Lung microvascular endothelial cell (primary cell): Measurements from ENCODE around the gene PLEKHH2. TPM values are rescaled to one million over a fixed set of nuclear protein-coding genes. Genes with fewer than 3 reads are reported as not detected.
A peak's percentile ranks its signal among the peaks of the same experiment; 100 is the strongest.

ENCODE experiments used
- DNase-seq, 2 donors: peaks; one replicate each; pipeline versions ENCODE4 v3.0.0 to v3.0.0-alpha.2; 2010; ENCODE audit warnings: low read depth in 2 of 2
- total RNA-seq: library from RNA; depleted of rRNA; stranded (reverse); fragments of >200 nt; gene quantifications from 2 replicates; pipeline ENCODE4 v1.2.1, GENCODE V29; 2014

PLEKHH2 gene
- total RNA-seq, 1 donor from 2014 or later, result not detected

DNA sequence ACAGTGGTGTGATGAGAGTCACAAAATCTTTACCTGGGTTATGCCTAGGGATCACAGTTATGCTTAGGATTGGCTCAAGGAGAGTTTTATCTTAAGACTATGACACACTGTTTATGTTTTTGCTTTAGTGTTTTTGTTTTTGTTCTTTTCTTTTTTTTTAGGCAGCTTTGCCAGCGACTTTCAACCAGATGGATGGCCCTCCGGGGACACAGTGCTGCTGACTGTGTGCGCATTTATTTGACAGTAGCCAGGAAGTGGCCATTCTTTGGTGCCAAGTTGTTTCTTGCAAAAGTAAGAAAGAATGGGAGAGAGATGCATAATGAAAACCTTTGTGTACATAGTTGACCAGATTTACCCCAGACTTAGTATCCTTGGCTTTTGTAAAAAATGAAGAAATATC lies 121.7 kb downstream of the PLEKHH2 start:
- DNase-seq, result peak in 1 of 2 donors; percentile 23

DNA sequence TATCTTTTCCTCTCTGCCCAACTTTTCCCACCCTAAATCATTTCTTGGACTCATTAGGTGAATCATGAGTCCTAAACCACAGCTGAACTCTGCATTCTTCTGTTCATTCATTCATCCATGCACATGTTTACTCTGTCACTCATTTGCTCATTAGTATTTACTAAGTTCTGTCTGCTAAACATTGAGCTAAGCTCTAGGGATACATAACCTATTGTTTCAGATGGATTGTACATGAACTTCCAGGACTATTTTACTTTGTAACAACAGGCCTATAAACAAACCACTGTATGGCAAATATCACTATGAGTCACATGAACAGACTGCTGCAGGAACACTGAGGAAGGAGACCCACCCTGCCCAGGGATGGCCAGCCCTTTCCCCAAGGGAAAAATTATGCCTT lies 122.1 kb downstream of the PLEKHH2 start:
- peak in 1 of 2 donors; percentile 40 for DNase-seq

DNA sequence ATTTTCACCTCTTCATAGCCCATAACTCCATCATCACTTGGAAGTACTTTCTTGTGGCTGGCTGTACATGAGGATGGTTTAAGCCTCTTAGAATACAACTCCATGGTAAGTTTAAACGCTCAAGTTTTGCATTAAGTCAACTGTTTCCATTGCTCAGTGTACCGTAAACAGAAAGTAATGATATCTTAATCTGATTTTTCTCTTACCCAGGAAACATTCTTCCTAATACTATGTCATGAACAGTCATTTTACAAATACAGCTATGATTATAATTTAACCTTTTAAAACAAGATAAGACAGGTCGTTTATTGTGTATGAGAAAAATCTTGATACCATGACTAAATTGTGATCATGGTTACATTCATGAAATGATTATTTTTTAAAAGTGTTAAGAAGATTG lies 125.2 kb downstream of the PLEKHH2 start:
- no peak for DNase-seq

DNA sequence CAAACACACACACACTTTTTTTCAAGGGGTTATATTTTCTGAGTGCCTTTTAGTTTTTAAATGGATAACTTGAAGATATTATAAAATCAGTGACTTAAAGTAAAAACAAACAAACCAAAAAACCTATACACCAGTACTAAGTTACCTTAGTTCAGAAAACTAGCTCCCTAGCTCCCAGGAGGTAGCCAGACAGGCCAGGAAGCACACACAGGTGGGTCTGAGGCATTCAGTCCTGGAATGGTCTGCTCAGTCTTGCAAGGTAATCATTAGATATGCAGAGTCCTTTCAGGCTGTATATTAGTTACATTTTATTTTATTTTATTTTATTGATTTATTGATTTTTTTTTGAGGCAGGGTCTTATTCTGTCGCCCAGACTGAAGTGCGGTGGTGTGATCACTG lies 126.0 kb downstream of the PLEKHH2 start:
- no peak for DNase-seq

DNA sequence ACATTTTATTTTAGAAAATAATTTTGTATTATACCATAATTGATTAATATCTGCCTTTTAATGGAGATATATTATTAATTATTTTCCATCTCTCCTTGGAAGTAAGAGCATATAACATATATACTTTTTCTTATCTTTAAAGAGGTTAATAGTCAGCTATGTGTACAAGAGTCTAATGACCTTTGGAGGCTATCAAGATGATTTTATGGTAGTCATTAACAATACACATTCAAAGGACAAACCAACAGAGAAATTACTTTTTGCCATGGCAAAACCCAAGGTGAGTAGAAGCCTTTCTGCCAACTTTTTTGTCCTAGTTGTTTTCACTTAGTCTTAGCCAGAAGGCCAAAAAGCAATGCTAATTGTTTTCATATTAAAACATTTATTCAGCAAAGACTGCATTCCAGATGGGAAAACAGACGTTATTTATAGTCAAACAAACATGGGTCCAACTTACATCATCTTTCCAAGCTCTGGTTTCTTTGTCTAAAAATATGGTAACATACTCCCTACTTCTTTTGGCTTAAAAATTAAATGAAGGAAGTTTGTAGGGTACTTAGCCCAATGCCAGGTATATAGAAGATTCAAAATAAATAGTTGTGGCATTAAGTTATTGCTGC lies 127.1 kb downstream of the PLEKHH2 start:
- no peak for DNase-seq

DNA sequence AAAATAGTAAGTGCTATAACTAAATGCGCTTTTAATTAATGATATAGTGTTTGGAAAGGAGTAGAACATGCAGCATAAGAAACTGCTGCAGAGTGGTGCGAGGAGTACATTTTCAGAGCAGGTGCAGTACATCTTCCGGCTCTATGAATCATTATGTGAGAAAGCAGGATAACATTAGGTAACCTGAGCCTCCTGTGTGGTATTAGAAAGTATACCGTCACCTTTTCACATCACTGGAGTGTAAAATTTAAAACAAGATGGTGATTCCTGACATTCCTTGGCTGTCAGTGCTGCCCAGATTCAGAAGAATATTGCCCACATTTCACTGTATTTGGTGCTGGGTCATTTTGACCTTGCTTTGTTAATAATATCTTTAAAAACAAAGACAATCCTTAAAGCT lies 128.9 kb downstream of the PLEKHH2 start:
- DNase-seq, result no peak

DNA sequence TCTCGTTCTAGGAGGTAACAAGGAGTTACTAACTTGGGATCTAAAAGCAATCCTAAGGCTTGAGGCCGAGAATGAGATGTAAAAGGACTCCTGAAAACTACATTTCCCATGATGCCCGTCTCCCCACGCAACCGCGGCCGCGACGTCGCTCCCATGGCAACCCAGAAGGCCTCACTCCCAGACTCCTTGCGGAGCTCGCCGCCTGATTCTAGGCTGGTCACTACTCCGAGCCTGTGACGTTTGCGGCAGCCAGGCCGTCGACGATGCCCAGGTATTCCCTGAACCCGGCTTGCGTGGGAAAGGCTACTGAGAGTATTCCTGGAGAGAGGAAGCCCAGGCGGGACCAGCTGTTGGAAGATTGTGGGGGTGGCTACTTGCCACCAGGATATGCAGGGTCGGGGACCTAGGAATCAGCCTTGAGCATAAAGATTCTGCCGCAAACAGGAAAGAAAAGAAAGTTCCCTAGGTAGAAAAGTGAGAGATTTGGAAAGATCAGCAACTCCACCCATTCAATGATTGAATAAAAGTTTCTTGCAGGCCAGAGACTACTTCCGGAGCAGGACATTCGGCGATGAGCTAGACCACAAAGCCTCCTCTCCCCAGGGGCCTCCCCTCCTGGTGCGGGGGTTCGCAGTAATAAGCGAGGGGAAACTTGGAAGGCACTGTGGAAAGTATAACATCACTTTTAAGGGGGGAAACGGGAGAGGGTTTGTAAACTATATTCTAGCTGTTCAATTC lies 137.0 kb downstream of the PLEKHH2 start, which contains the start of gene DYNC2LI1:
Gene DYNC2LI1 (plus strand): TSS at position 164 of the 738 bp plus-strand sequence. CDS start 100 bp downstream, at position 264.
- DNase-seq, result peak; percentile 82 to 91

DNA sequence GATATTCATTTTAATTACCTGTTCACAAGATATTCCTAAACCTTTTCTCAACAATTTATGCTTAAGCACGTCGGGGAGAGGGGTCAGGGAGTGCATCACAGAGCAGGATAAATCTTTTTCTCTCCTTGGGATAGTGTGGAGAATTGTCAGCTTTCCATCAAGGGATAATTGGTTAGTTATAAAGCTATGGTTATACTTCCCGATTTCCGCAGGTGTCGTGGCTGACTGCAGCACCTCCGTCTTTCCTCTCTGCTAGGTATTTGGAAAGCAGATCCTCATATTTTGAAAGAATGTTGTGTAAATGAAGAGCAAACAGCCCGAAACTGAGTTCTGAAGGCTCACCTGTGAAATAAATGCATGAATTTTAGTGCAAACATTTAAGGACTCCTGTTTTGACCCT lies 137.6 kb downstream of the PLEKHH2 start:
- DNase-seq, result no peak

DNA sequence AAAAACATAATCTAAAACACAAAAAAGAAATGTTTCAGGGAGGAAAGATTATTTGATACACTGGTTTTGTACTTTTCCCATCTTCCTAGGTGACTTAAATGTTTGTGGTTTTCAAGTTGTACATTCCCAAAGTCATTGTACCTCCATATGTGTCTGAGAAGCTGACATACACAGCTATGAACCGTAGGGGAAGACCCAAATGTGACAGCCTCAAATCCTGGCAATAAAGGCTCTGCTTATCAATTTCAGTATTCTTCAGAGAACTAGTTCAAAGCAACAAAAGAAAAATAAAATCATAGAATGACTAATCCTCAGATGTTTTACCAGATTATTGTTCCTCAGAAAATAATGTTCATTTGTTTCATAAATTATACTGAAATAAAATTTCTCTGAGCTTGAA lies 139.3 kb downstream of the PLEKHH2 start:
- DNase-seq, result no peak

DNA sequence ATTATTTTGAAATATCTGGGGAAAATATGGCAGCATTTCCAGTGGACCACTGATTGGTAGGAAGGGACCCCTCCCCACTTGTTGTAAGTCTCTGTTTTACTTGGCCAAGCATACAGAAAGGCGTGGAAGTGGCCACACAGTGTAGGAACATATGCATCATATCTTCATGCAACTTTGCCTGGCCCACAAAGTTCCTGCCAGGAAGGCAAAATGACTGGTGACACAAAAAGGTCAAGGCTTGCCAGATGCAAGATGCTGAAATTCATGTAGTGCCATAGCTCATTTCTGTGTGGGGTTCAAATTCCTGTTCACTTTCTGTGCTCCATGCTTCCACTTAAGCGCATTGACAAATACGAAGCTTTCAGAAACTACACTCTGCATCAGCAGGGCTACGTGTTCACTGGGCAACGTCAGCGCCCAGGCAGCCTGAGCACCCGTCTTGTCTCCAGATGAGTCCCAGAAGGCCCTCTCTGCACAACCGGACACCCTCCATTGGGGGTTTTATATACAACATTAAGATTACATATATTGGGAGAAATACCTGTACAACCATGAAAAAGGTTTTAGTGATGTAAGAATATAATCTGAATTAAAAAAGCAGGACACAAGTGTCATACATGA lies 140.4 kb downstream of the PLEKHH2 start:
- DNase-seq, result no peak

DNA sequence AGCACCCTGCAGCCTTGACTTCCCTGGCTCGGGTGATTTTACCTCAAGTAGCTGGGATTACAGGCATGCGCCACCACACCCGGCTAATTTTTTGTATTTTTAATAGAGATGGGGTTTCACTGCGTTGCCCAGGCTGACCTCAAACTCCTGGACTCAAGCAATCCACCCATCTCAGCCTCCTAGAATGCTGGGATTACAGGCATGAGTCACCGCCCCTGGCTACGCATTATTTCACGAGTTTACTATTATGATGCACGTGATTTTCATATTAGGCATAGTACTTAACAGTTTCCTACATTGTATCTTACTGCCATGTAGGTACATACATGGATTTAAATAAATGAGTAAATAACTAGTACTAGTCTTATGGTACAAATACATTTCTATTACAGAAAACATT lies 141.2 kb downstream of the PLEKHH2 start:
- no peak for DNase-seq

DNA sequence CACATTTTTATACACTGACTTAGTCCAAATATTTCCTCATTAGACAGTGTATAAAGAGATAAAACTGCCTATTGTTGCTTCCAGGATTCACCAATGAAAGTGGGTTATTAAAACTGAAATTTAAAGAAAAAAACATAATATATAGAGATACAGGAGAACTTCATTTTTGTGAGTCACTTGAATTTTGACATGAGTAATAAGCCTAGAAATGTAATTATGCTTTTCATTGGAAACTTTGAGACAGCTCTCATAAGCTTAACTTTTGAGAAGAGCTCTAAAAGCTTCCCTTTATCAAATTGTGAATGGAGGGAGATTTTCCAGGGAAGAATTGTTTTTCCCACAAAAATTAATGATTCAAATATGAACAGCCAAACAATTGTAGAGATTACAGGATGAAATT lies 150.8 kb downstream of the PLEKHH2 start:
- DNase-seq, result no peak

DNA sequence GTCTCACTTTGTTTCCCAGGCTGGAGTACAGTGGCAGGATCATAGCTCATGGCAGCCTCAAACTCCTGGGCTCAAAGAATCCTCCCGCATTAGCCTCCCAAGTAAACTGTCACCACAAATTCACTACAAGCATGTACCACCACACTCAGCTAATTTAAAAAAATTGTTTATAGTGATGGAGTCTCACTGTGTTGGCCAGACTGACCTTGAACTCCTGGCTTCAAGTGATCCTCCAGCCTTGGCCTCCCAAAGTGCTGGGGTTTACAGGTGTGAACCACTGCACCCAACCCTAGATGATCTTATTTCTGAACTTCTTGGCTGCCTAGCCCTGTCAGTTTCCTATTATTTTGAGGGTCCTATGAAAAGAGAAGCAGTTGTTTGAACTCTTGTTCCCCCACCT lies 151.6 kb downstream of the PLEKHH2 start:
- no peak for DNase-seq

DNA sequence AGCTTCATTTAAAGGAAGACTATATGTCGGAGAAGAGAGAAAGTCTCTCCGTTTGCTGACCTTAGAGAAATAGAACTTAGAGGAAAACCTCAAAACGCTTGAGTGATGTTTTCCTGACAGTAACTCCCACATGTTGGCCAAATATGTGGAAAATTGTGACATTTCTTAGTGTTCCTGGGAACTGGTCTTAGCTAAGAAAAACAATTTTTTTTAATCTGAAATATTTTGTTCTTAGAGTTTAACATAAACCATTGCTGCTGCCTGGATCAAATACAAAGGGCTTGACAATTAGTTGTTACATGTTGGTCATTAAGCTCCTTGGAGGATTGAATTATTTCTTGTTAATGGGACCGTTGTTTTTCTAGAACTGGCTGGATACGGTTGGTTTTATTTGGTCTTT lies 153.1 kb downstream of the PLEKHH2 start:
- DNase-seq, result no peak

DNA sequence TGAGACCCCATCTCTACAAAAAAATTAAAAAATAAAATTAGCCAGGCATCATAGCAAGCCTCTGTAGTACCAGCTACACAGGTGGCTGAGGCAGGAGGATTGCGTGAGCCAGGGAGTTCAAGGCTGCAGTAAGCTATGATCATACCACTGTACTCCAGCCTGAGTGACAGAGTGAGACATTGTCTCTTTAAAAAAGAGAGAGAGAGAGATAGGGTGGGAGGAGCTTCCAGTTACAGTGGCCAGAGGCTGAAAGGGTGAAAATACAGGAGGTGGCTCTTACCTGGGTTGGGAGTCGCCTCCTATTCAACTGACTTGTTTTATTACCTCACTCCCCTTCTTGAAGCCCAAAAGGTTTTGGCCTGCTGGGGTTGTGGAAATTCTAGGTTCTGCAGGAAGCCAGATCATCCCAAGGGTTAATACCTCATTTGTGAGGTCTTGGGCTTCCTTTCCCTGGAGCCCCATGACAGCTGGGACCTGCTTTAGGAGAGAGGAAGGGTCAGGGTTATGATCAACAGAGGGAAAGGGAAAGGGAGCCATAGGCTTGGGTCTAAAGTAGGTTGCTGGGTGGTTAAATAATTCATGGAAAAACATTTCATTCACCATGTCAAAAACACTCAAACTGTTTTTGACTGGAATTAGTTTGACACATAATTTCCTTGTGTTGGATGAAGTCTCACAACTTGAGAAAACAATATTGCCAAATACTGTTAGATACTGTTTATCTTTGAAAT lies 154.1 kb downstream of the PLEKHH2 start:
- no peak for DNase-seq

DNA sequence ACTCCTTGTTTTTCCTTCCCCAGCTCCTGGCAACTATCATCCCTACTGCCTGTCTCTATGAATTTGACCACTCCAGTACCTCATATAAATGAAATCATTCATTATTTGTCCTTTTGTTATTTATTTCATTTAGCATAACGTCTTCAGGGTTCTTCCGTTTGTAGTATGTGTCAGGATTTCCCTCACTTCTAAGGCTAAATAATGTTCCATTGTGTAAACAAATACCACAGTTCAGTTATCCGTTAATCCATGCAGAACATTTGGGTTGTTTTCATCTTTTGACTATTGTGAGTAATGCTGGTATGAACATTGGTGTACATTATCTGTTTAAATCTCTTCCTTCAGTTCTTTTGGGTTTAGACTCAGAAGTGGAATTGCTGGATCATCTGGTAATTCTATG lies 155.6 kb downstream of the PLEKHH2 start:
- peak in 1 of 2 donors; percentile 2 for DNase-seq

DNA sequence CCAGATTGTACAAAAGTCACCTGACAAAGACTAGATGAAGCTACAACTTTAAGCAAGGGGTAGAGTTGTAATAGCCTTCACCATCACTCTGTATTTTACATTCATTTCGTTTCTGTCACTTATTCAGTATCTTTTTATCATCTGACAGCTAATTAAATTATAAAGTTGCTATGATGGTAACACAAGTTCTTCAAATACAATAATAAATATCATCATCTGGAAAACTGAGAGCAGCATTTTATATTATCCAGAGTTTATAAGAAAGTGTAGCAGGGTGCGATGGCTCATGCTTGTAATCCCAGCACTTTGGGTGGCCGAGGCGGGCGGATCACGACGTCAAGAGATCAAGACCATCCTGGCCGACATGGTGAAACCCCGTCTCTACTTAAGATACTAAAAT lies 157.9 kb downstream of the PLEKHH2 start:
- no peak for DNase-seq

DNA sequence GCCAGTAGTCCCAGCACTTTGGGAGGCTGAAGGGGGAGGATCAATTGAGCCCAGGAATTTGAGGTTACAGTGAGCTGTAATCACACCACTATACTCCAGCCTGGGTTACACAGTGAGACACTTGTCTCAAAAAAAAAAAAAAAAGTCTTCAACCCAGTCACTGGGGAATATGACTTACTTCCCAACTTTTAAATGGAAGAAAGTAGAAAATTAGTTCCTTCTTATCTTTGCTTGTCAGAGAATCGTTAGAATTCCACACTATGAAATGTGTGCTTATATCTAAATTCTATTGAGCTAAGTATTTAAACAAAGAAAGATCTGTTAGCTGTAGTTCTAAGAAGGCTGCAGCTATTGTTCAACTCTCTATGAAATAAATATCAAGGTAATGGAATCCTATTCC lies 159.1 kb downstream of the PLEKHH2 start:
- DNase-seq, result no peak

DNA sequence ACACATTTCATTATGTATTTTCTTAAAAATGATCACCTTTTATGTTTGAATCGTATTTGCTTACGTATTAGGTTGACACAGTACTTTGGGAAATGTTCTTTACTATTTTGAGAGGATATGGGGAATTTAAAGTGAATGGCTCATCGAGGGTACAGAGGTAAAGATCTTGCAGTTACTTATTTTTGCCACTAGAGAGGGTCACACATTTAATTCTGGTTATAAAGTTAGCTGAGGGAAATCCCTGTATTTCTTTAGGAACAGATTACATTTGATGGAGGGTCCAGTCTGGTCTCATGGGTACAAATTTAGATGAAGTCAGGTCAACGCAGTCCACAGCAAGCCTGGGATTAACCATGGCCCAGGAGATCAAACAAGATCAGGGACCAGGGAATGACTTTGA lies 161.2 kb downstream of the PLEKHH2 start:
- DNase-seq, result no peak

DNA sequence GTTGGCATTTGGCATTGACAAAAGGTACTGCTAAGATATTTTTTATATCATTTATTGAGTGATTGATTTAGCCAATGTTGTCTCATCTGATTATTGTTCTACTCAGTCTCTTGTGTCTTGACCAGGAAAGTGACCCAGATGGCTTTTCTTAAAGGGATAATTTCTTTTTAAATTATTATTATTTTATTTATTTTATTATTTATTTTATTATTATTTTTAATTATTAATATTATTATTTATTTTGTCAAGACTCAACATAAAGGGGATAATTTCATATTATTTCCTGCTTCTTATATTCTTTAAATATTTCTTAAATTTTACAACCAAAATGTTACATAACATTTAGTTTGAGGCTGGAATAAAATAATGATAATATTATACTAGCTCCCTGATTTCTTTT lies 163.8 kb downstream of the PLEKHH2 start:
- no peak for DNase-seq

DNA sequence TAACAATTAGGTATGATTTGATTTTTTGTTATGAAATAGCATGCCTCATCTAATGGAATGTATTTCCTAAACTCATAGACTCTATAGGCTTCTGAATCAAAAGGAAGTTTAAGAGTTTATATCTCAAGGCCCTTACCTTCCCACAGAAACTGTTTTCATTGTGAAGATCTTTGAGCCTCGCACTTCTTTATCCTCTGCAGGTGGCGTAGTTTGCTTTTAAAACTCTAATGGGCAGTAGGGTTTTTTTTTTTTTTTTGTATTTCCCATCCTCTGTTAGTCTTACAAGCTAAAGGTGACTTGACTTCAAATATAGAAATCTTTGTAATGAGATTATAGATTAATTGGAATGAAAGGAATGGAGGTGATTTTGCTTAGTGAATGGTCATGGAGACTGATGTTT lies 165.1 kb downstream of the PLEKHH2 start:
- no peak for DNase-seq

DNA sequence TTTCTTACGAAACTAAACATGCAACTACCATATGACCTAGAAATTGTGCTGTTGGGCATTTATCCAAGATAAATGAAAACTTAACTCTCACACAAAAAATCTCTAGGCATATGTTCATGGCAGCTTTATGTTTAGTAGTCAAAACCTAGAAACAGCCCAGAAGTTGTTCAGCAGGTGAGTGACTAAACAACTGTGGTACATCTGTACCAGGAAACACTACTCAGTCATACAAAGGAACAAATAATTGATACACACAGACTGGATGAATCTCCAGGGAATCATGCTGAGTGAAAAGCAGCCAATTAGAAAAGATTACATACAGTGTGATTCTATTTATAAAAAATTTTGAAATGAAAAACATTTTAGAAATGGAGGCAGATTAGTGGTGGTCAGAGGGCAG lies 166.1 kb downstream of the PLEKHH2 start:
- no peak for DNase-seq
